WTC11 (cell line): ENCODE measurements around the gene PHIP.

Experiments used
- CTCF ChIP-seq: fragments of 200-600 bp; IDR thresholded peaks from 2 replicates; pipeline ENCODE4 v1.8.0; 2022; ENCODE audit warnings: antibody characterized with exemption
- FOXK1 ChIP-seq: sonication (generic); formaldehyde crosslinking; IDR thresholded peaks from 2 replicates; pipeline ENCODE4 v1.8.0; 2022; ENCODE audit warnings: mild to moderate bottlenecking, moderate library complexity, missing genetic modification reagents
- HMGA2 ChIP-seq: fragments of 250-450 bp; sonication (Bioruptor Pico); IDR thresholded peaks from 2 replicates; pipeline ENCODE4 v1.4.0; 2021; ENCODE audit warnings: mild to moderate bottlenecking, moderate library complexity
- IRF1 ChIP-seq: sonication (generic); formaldehyde crosslinking; IDR thresholded peaks from 2 replicates; pipeline ENCODE4 v1.8.0; 2023; ENCODE audit warnings: missing genetic modification reagents
- TP53 ChIP-seq: sonication (generic); formaldehyde crosslinking; IDR thresholded peaks from 2 replicates; pipeline ENCODE4 v1.8.1; 2023; ENCODE audit warnings: mild to moderate bottlenecking, missing genetic modification reagents
- ZBTB21 ChIP-seq: sonication (generic); formaldehyde crosslinking; IDR thresholded peaks from 2 replicates; pipeline ENCODE4 v1.8.1; 2023; ENCODE audit warnings: mild to moderate bottlenecking, missing genetic modification reagents, borderline replicate concordance
- ZNF416 ChIP-seq: fragments of 250-450 bp; sonication (Bioruptor Pico); IDR thresholded peaks from 2 replicates; pipeline ENCODE4 v1.9.0; 2021; ENCODE audit warnings: mild to moderate bottlenecking, inconsistent platforms
- TF ChIP-seq, protein P1 (sequence below): sonication (generic); formaldehyde crosslinking; IDR thresholded peaks from 2 replicates; pipeline ENCODE4 v1.8.1; 2023; ENCODE audit warnings: mild to moderate bottlenecking, missing genetic modification reagents, borderline replicate concordance

GRCh38 chr6:78962448-78962847 lies 115.6 kb downstream of the PHIP start:
- TF ChIP-seq CTCF = no peak
- no peak for TF ChIP-seq ZBTB21
- TF ChIP-seq IRF1 (CRISPR knock-in tag) = no peak
- no peak for TF ChIP-seq HMGA2 (CRISPR knock-in tag)
- no peak for TF ChIP-seq ZNF416 (CRISPR knock-in tag)
- no peak for TF ChIP-seq TP53
- TF ChIP-seq, protein P1, sequence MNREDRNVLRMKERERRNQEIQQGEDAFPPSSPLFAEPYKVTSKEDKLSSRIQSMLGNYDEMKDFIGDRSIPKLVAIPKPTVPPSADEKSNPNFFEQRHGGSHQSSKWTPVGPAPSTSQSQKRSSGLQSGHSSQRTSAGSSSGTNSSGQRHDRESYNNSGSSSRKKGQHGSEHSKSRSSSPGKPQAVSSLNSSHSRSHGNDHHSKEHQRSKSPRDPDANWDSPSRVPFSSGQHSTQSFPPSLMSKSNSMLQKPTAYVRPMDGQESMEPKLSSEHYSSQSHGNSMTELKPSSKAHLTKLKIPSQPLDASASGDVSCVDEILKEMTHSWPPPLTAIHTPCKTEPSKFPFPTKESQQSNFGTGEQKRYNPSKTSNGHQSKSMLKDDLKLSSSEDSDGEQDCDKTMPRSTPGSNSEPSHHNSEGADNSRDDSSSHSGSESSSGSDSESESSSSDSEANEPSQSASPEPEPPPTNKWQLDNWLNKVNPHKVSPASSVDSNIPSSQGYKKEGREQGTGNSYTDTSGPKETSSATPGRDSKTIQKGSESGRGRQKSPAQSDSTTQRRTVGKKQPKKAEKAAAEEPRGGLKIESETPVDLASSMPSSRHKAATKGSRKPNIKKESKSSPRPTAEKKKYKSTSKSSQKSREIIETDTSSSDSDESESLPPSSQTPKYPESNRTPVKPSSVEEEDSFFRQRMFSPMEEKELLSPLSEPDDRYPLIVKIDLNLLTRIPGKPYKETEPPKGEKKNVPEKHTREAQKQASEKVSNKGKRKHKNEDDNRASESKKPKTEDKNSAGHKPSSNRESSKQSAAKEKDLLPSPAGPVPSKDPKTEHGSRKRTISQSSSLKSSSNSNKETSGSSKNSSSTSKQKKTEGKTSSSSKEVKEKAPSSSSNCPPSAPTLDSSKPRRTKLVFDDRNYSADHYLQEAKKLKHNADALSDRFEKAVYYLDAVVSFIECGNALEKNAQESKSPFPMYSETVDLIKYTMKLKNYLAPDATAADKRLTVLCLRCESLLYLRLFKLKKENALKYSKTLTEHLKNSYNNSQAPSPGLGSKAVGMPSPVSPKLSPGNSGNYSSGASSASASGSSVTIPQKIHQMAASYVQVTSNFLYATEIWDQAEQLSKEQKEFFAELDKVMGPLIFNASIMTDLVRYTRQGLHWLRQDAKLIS (CRISPR knock-in tag) = no peak
- TF ChIP-seq FOXK1 (CRISPR knock-in tag) = no peak
